Activated CD8-positive, alpha-beta memory T cell treated with anti-CD3 and anti-CD28 coated beads, Interleukin-2, amount 50 U/mL, for 24 hours (primary cell): ENCODE results near the gene TGM2.

Experiments used
- DNase-seq: peaks from one replicate; pipeline ENCODE4 v3.0.0-alpha.2; 2020; ENCODE audit errors: extremely low read depth

Gene TGM2

GRCh38 chr20:38199501-38200390 lies 34.7 kb upstream of the TGM2 start:
- no peak for DNase-seq

GRCh38 chr20:38198238-38198861 lies 33.3 kb upstream of the TGM2 start:
- no peak for DNase-seq

- DNase-seq, result no peak
Observed at GRCh38 chr20:38197619-38198018, 32.5 kb upstream of the TGM2 start.

- DNase-seq, result no peak
Observed at GRCh38 chr20:38197217-38197616, 32.1 kb upstream of the TGM2 start.

- DNase-seq, result no peak
Observed at GRCh38 chr20:38196592-38196991, 31.5 kb upstream of the TGM2 start.

- no peak for DNase-seq
Observed at GRCh38 chr20:38196076-38196475, 31.0 kb upstream of the TGM2 start.

GRCh38 chr20:38195521-38195920 lies 30.5 kb upstream of the TGM2 start:
- no peak for DNase-seq

- DNase-seq, result no peak
Observed at GRCh38 chr20:38194971-38195504, 30.0 kb upstream of the TGM2 start.

- DNase-seq, result no peak
Observed at GRCh38 chr20:38193586-38194105, 28.6 kb upstream of the TGM2 start.

GRCh38 chr20:38192323-38192885 lies 27.3 kb upstream of the TGM2 start:
- no peak for DNase-seq

GRCh38 chr20:38191654-38192053 lies 26.6 kb upstream of the TGM2 start:
- DNase-seq, result no peak

- no peak for DNase-seq
Observed at GRCh38 chr20:38190936-38191371, 25.9 kb upstream of the TGM2 start.

- DNase-seq, result no peak
Observed at GRCh38 chr20:38190166-38190565, 25.1 kb upstream of the TGM2 start.

GRCh38 chr20:38187517-38187916 lies 22.4 kb upstream of the TGM2 start:
- no peak for DNase-seq

GRCh38 chr20:38186788-38187221 lies 21.7 kb upstream of the TGM2 start:
- no peak for DNase-seq

- DNase-seq, result no peak
Observed at GRCh38 chr20:38184101-38184500, 19.0 kb upstream of the TGM2 start.

- no peak for DNase-seq
Observed at GRCh38 chr20:38181971-38182370, 16.9 kb upstream of the TGM2 start.

GRCh38 chr20:38181207-38181801 lies 16.2 kb upstream of the TGM2 start:
- no peak for DNase-seq

- DNase-seq, result no peak
Observed at GRCh38 chr20:38180781-38181180, 15.7 kb upstream of the TGM2 start.

- DNase-seq, result no peak
Observed at GRCh38 chr20:38179846-38180245, 14.8 kb upstream of the TGM2 start.

GRCh38 chr20:38178581-38178980 lies 13.5 kb upstream of the TGM2 start:
- no peak for DNase-seq

- DNase-seq, result no peak
Observed at GRCh38 chr20:38178065-38178491, 13.0 kb upstream of the TGM2 start.
